Activated CD8-positive, alpha-beta memory T cell treated with anti-CD3 and anti-CD28 coated beads for 24 hours (primary cell): ENCODE measurements around the gene TPTE.
"Not testable (repeated sequence)": the region's sequence is repeated elsewhere in the genome, so short reads cannot be mapped to it uniquely, and the experiment has no call there.

Source experiments
- DNase-seq: peaks from one replicate; pipeline ENCODE4 v3.0.0-alpha.2; 2020

TPTE gene

DNA sequence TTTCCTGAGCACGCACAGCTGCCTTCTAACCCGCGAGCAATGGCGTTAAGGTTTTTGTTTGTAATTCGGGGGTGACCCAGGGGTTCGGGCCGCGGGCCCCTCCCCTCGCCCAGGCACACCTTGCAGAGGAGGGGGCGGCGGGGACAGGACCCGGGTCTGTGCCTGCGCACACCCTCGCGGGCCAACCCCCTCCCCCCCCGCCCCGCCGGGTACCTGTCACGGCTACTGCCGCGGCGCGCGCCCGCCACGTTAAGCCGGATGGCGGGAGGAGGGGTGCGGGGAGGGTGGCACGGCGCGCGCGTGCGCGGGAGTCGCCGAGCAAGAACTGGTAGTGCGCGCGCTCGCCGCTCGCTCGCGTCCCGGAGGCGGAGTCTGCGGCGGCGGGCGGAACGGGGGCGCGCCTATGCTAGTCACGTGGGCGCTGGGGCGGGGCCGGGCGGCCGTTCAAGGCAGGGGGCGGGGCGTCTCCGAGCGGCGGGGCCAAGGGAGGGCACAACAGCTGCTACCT lies at the start of gene TPTE:
TPTE (plus strand) TSS at position 493 of the 508 bp plus-strand sequence. CDS start 17,141 bp downstream, outside the sequence.
- no peak for DNase-seq

DNA sequence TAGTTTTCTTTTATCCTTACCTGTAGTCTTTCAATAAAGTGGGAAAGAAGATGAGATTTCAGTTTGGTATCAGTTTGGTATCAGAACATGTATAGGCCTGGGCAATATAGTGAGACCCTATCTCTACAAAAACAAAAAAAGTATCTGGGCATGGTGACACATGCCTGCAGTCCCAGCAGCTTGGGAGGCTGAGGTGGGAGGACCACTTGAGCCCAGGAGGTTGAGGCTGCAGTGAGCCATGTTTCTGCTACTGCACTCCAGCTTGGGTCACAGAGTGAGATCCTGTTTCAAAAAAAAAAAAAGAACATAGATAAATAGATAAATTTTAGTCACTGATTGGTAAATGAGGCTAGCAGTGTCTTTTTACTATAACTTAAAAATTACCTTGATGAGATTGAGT lies 49.4 kb upstream of the TPTE start:
- DNase-seq, result not testable (repeated sequence)

DNA sequence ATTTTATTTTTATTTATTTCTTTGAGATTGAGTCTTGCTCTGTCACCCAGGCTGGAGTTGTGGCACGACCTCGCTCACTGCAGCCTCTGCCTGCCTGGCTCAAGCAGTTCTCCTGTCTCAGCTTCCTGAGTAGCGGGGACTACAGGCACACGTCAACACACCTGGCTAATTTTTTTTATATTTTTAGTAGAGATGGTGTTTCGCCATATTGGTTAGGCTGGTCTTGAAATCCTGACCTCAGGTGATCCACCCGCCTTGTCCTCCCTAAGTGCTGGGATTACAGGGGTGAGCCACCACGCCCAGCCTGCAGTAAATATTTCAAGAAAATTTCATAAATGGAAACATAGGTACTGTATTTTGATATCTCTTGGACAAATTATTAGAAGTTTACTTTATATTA lies 43.6 kb upstream of the TPTE start:
- DNase-seq, result not testable (repeated sequence)

DNA sequence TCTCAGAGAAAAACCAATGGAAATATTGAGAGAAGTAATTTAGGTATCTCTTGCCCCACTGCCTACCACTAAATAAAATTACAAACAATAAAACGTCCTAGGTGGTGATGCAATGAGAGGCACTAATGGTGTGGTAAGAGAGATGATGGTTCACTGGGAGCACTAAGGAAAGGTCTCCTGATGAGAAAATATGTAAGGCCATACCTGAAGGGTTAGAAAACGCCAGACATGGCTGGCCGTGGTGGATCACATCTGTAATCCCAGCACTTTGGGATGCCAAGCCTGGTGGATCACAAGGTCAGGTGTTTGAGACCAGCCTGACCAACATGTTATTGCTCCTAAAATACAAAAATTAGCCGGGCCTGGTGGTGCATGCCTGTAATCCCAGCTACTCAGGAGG lies 41.5 kb upstream of the TPTE start:
- DNase-seq, result not testable (repeated sequence)

DNA sequence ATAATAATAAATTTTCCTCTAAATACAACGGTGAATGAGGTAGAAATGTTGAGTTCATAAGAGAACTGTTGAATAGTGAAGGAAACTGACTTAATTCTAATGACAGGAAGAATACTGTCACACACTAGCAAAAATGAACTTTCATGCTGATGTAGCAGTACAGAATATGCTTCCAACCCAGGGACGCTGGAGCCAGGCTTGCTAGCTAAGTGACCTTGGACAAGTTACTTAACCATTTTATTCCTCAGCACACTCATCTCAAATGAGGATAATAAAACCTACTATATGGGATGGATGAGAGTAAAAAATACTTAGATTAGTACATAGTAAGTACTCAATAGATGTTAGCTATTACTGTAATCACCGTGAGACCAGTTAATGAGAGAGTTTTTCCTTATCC lies 36.5 kb upstream of the TPTE start:
- DNase-seq, result not testable (repeated sequence)

DNA sequence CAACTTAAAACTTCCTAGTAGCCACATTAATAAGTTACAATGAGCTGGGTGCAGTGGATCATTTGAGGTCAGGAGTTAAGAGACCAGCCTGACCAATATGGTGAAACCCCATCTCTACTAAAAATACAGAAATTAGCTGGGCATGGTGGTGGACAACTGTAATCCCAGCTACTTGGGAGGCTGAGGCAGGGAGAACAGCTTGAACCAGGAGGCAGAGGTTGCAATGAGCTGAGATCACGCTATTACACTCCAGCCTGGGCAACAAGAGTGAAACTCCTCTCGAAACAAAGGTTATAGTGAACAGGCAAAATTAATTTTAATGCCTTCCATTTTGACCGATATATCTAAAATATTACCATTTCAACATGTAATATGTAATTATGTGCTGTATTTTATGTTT lies 30.9 kb upstream of the TPTE start:
- not testable (repeated sequence) for DNase-seq

- DNase-seq, result no peak
Measured at GRCh38 chr21:10511116-10511515, 10.3 kb upstream of the TPTE start.

DNA sequence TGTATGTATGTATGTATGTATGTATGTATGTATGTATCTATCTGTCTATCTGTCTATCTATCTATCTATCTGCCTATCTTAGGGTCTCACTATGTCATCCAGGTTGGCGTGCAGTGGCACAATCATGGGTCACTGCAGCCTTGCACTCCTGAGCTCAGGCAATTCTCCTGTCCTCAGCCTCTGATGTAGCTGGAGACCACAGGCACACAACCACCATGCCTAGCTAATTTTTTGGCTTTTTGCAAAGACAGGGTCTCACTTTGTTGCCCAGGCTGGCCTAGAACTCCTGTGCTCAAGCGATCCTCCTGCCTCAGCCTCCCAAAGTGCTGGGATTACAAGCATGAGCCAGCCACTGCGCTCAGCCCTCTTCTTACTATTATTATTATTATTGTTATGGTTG lies 4.5 kb upstream of the TPTE start:
- not testable (repeated sequence) for DNase-seq

DNA sequence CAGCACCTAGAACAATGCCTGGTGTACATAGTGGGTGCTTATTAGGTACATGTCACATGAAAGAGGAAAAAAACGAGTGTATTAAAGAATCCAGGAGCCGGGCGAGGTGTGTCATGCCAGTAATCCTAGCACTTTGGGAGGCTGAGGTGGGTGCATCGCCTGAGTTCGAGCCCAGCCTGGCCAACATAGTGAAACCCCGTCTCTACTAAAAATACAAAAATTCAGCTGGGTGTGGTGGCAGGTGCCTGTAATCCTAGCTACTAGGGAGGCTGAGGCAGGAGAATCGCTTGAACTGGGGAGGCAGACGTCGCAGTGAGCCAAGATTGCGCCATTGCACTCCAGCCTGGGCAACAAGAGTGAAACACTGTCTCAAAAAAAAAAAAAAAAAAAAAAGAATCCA lies 3.5 kb upstream of the TPTE start:
- not testable (repeated sequence) for DNase-seq

GRCh38 chr21:10521835-10522500 lies 585 bp downstream of the TPTE start:
- DNase-seq, result not testable (repeated sequence)

DNA sequence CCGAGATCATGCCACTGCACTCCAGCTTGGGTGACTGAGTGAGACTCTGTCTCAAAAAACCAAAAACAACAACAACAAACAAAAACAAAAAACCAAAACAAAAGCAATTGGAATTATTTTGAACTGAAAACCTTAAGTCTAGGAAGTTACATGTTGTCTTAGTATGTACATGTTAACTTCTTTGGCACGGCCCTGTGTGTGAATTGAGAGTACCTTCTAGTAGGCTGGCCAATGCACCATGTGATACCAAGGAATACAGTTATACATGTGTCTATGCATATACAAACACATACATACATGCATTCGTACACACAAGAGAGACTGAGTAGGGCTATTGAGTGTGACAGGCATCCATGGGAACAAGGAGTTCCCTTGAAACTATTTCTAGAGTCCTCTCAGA lies 18.6 kb downstream of the TPTE start:
- DNase-seq, result no peak

DNA sequence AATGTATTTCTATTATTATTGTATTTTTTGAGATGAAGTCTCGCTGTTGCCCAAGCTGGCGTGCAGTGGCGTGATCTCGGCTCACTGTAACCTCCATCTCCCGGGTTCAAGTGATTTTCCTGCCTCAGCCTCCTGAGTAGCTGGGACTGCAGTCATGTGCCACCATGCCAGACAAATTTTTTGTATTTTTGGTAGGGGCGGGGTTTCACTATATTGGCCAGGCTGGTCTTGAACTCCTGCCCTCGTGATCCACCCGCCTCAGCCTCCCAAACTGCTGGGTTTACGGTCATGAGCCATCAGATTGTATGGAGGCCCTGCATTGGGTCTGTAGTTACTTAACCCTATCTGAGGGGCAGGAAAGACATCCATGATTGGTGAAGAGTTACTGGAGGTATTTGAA lies 23.0 kb downstream of the TPTE start:
- not testable (repeated sequence) for DNase-seq

DNA sequence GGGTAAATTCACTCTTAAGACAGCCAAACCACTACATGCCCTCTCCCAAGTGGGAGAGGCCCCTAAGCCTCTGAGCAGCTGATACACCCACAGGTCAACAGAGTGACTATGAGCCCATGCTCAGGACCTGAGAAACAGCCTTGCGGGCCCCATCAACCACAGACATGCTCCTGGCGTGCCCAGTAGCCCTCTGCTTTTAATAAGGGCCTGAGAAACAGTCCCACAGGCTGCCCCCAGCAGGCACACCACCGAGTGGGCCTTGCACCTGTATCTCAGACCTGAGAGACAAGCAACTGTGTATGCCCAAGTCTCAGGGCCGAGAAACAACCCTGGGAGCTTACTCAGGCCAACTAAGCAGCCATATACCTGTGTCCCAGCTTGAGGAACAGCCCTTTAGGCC lies 26.5 kb downstream of the TPTE start:
- not testable (repeated sequence) for DNase-seq

- DNase-seq, result not testable (repeated sequence)
Measured at GRCh38 chr21:10548331-10548954, 27.1 kb downstream of the TPTE start.

- not testable (repeated sequence) for DNase-seq
Measured at GRCh38 chr21:10570803-10571202, 49.4 kb downstream of the TPTE start.

- not testable (repeated sequence) for DNase-seq
Measured at GRCh38 chr21:10574531-10575310, 53.3 kb downstream of the TPTE start.

DNA sequence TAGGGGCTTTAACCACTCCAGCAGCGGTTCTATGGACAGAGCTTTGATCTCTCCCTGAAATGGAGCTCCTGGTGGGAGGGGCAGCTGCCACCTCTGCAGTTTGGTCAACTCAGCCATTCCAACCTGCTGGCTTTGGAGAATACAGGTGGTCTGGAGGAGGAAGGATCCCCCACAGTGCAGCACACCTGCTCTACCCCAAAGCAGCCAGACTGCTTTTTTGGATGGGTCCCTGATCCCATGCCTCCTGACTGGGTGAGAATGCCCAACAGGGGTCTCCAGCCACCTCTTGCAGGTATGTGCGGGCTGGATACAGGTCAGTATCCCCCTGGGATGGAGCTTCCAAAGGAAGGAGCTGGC lies 53.9 kb downstream of the TPTE start:
- no peak for DNase-seq

GRCh38 chr21:10578910-10579309 lies 57.5 kb downstream of the TPTE start:
- DNase-seq, result not testable (repeated sequence)

GRCh38 chr21:10589115-10589514 lies 67.7 kb downstream of the TPTE start:
- not testable (repeated sequence) for DNase-seq

GRCh38 chr21:10607074-10607473 lies 85.7 kb downstream of the TPTE start:
- not testable (repeated sequence) for DNase-seq

GRCh38 chr21:10614285-10614684 lies 92.9 kb downstream of the TPTE start:
- not testable (repeated sequence) for DNase-seq

DNA sequence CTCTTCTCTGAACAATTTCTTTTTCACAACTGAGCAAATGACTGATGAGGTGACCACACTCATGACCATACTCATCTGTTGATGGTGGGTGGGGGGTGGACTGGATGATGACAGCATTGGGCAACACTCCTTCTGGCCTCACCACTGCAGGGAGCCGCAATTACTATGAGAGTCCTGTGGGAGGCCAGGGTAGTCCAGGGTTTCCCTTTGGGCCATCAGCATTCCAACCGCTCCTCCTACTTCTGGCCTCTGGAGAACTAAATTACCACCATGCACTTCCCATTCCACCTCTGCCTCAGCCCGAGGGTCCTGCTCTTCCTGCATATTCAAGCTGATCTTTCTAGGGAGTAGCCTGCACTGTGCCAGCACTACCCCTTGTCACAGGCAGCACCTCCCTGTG lies 94.7 kb downstream of the TPTE start:
- DNase-seq, result not testable (repeated sequence)

DNA sequence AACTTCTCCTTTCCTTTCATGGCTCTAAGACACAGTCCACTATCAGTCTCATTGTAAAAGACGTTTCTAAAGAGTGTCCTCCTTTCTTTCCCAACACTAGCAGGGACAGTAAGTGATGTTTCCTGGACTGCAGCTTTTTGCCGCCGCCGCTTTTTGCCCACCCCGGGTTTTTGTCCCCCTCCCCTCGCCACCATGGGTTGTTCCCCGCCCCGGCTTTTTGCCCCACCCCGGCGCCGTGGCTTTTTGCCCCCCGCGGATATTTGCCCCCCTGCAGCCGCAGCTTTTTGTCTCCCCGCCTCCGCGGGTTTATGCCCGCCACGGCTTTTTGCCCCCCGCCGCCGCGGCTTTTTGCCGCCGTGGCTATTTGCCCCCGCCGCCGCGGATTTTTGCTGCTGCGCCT lies 95.2 kb downstream of the TPTE start:
- no peak for DNase-seq
